Parathyroid adenoma (tissue), 2 donors: ENCODE data around the gene CPA4.

Experiments used
- H2AFZ ChIP-seq: fragments of 300-600 bp; sonication (generic); one replicate; pipeline ENCODE4 v1.7.0; 2017; ENCODE audit warnings: antibody characterized with exemption, mild to moderate bottlenecking
- H3K27ac ChIP-seq: fragments of 300-600 bp; sonication (generic); one replicate; pipeline ENCODE4 v1.7.0; 2017
- H3K27me3 ChIP-seq: fragments of 300-600 bp; sonication (generic); one replicate; pipeline ENCODE4 v1.7.0; 2017; ENCODE audit warnings: low read length; ENCODE audit not compliant: control insufficient read depth, insufficient read depth
- H3K36me3 ChIP-seq: fragments of 300-600 bp; sonication (generic); one replicate; pipeline ENCODE4 v1.7.0; 2017; ENCODE audit warnings: low read length; ENCODE audit not compliant: control insufficient read depth, insufficient read depth
- H3K4me1 ChIP-seq: fragments of 300-600 bp; sonication (generic); one replicate; pipeline ENCODE4 v1.7.0; 2017; ENCODE audit warnings: control low read depth
- H3K4me2 ChIP-seq: fragments of 300-600 bp; sonication (generic); one replicate; pipeline ENCODE4 v1.7.0; 2017; ENCODE audit warnings: low read length
- H3K4me3 ChIP-seq: fragments of 300-600 bp; sonication (generic); one replicate; pipeline ENCODE4 v1.7.0; 2017; ENCODE audit warnings: low read depth, low read length
- H3K79me2 ChIP-seq: fragments of 300-600 bp; sonication (generic); one replicate; pipeline ENCODE4 v1.7.0; 2017; ENCODE audit warnings: control low read depth
- H3K9ac ChIP-seq: fragments of 300-600 bp; sonication (generic); one replicate; pipeline ENCODE4 v1.7.0; 2017; ENCODE audit warnings: mild to moderate bottlenecking
- H3K9me3 ChIP-seq: fragments of 300-600 bp; sonication (generic); one replicate; pipeline ENCODE4 v1.7.0; 2017; ENCODE audit warnings: low read length; ENCODE audit not compliant: control insufficient read depth
- CTCF ChIP-seq: fragments of 300-600 bp; sonication (generic); IDR thresholded peaks from one replicate; pipeline ENCODE4 v1.7.0; 2017; ENCODE audit warnings: antibody characterized with exemption, mild to moderate bottlenecking
- donor health status: primary hyperparathyroidism.

The CPA4 gene

DNA sequence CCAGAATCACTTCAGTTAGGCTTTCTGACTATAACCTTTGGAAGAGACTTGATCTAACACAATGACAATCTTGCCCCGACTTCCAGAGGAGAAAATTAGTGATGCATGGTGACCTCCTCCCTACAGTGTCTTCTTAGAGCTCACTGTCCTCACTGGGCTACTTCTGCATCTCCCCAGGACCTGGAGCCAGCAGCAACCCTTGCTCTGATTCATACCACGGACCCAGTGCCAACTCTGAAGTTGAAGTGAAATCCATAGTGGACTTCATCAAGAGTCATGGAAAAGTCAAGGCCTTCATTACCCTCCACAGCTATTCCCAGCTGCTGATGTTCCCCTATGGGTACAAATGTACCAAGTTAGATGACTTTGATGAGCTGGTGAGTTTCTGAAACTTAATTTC is 13.7 kb upstream of the CPA4 start:
- TF ChIP-seq CTCF, result no peak
- Histone ChIP-seq H3K4me3 (no peak overlapping the region), H2AFZ (no peak overlapping the region), H3K36me3 (no peaks in the 10 kb centered on the region), H3K27ac (no peak overlapping the region), H3K9me3 (no peaks in the 10 kb centered on the region), H3K9ac (no peak overlapping the region), H3K4me2 (no peak overlapping the region), H3K4me1 (no peaks in the 10 kb centered on the region), H3K79me2 (no peaks in the 10 kb centered on the region), H3K27me3 (no peaks in the 10 kb centered on the region)

DNA sequence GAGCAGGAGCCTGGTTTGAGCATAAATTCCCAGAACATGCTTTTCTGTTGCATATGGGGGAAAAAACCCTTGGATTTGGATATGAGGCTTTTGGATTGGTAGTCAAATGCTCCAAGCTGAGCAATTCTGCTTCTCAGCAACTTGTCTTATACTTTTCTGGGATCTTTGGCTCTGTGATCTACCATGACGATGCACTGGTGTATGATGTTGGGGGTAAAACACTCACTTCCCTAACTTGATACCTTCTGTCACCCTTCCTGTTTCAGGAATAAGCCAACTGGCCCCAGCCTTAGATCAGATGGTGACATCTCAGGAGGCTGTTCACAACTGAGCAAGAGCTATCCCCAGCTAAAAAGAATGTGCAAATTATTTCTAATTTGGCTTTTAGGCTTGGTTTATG is 13.1 kb upstream of the CPA4 start:
- Histone ChIP-seq H3K79me2 (no peaks in the 10 kb centered on the region), H3K4me2 (no peak overlapping the region), H3K4me3 (no peak overlapping the region), H2AFZ (no peak overlapping the region), H3K9ac (no peak overlapping the region), H3K36me3 (no peaks in the 10 kb centered on the region), H3K4me1 (no peaks in the 10 kb centered on the region), H3K27ac (no peak overlapping the region), H3K9me3 (no peaks in the 10 kb centered on the region), H3K27me3 (no peaks in the 10 kb centered on the region)
- no peak for TF ChIP-seq CTCF

GRCh38 chr7:130281260-130281659 is 11.7 kb upstream of the CPA4 start:
- no peak overlapping the region for H3K4me2 ChIP-seq
- no peaks in the 10 kb centered on the region for H3K9me3 ChIP-seq
- H3K4me1 ChIP-seq, result no peaks in the 10 kb centered on the region
- no peaks in the 10 kb centered on the region for H3K36me3 ChIP-seq
- H2AFZ ChIP-seq, result no peak overlapping the region
- H3K27me3 ChIP-seq, result no peaks in the 10 kb centered on the region
- TF ChIP-seq CTCF, result no peak
- no peak overlapping the region for H3K27ac ChIP-seq
- no peaks in the 10 kb centered on the region for H3K79me2 ChIP-seq
- H3K9ac ChIP-seq, result no peak overlapping the region
- H3K4me3 ChIP-seq, result no peak overlapping the region

DNA sequence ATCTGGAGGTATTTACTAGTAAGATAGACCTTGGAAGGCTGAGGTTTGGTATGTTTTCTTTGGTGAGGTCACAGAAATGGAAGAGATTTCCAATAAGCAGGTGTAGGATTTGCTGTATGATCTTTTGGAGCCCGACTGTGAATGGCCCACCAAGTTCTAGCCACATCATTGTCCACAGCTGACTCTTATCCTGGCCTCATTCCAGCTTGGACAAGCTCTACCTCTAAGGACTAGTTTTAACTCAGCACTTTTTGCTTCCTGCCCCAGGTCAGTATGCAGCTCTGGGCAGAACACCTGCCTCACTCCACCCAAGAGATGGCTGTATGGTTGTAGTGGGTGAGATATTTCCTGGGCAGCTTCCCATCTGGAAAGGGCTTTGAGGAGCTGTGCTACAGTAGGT is 6.1 kb upstream of the CPA4 start:
- Histone ChIP-seq H3K4me2 (no peak overlapping the region), H3K9ac (no peak overlapping the region), H3K79me2 (no peaks in the 10 kb centered on the region), H2AFZ (no peak overlapping the region), H3K27me3 (no peaks in the 10 kb centered on the region), H3K9me3 (no peaks in the 10 kb centered on the region), H3K4me3 (no peak overlapping the region), H3K27ac (no peak overlapping the region), H3K4me1 (no peaks in the 10 kb centered on the region), H3K36me3 (no peaks in the 10 kb centered on the region)
- no peak for TF ChIP-seq CTCF

DNA sequence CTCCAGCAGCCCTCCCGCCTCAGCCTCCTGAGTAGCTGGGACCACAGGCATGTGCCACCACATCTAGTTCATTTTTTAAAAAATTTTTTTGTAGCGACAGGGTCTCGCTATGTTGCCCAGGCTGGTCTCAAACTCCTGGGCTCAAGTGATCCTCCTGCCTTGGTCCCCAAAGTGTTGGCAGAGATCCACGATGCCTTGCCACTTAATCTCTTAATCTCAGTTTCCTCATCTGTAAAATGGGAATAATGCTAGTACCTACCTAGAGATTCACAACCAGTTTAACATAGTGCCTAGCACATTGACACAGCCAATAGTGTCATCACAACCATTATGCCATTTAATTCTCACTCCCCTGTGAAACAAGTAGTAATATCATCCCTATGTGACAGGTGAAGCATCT is 4.8 kb upstream of the CPA4 start:
- no peak for TF ChIP-seq CTCF
- Histone ChIP-seq H2AFZ (no peak overlapping the region), H3K9ac (no peak overlapping the region), H3K79me2 (no peaks in the 10 kb centered on the region), H3K27ac (no peak overlapping the region), H3K9me3 (no peaks in the 10 kb centered on the region), H3K4me3 (no peak overlapping the region), H3K36me3 (no peaks in the 10 kb centered on the region), H3K4me2 (no peak overlapping the region), H3K27me3 (no peaks in the 10 kb centered on the region), H3K4me1 (no peaks in the 10 kb centered on the region)
